ENCODE data around the gene MATN1. TPM values are rescaled to one million over a fixed set of nuclear protein-coding genes. Genes with fewer than 3 reads are reported as not detected.

The MATN1 gene
- total RNA-seq, 1 experiment from 2014 or later, result 0.12 TPM

GRCh38 chr1:30755746-30756145 lies 32.4 kb upstream of the MATN1 start:
- no peaks in the 10 kb centered on the region for H3K9me2 ChIP-seq (ENCODE audit: insufficient read depth)
- ChIA-PET POLR2A (no interaction called here), CTCF (no interaction called here), RAD21 (ENCODE audit: low non-redundant PET in 1 of 2, low total read pairs in 2 of 2, uncharacterized antibody in 2 of 2, unreplicated experiment in 2 of 2) (no interaction called here)
- H3K79me2 ChIP-seq (ENCODE audit: insufficient read depth, low read length), result no peaks in the 10 kb centered on the region
- no peaks in the 10 kb centered on the region for H3K9me3 ChIP-seq (ENCODE audit: control insufficient read depth in 1 of 2, insufficient read depth in 1 of 2, low read depth in 1 of 2, low read length in 2 of 2)
- intact Hi-C loops (cut with micrococcal nuclease), result no loop called here
- DNase-seq (ENCODE audit: low read depth, low spot score), result no peak
- H4K20me1 ChIP-seq (ENCODE audit: insufficient read depth), result no peaks in the 10 kb centered on the region
- no peak overlapping the region for H3K9ac ChIP-seq (ENCODE audit: low read length)
- no peak for TF ChIP-seq CBX3 (IDR thresholded peaks at IDR 0.05; ENCODE audit: low read depth)
- TF ChIP-seq EZH2 (IDR thresholded peaks at IDR 0.05), result no peak
- no peak for TF ChIP-seq JUND (IDR thresholded peaks at IDR 0.05)
- TF ChIP-seq YY1 (IDR thresholded peaks at IDR 0.05; ENCODE audit: extremely low read depth, insufficient replicate concordance, low read depth, low read length), result no peak
- no peaks in the 10 kb centered on the region for H3K27me3 ChIP-seq (ENCODE audit: insufficient read depth, low read length)
- no TSS peak for BruUV-seq (replicated peaks)
- no peak overlapping the region for H2AFZ ChIP-seq (ENCODE audit: low read depth, low read length, poor library complexity, severe bottlenecking)
- no peak overlapping the region for H3K27ac ChIP-seq (ENCODE audit: low read depth, low read length)
- H3K4me1 ChIP-seq (ENCODE audit: control insufficient read depth in 1 of 2, insufficient read depth in 2 of 2, low read length in 2 of 2), result peaks cover 0 to 27% of the 10 kb centered on the region in 2 experiments; a peak in 3 of 4 replicates
- no peak overlapping the region for H3K4me3 ChIP-seq (replicated peaks in 1 of 2; ENCODE audit: low read depth in 1 of 2, low read length in 2 of 2)
- no peaks in the 10 kb centered on the region for H3K36me3 ChIP-seq (ENCODE audit: control insufficient read depth in 1 of 2, insufficient read depth in 2 of 2, low read length in 2 of 2)
- ATAC-seq, result no peak
- no peak overlapping the region for H3K4me2 ChIP-seq (ENCODE audit: low read length)

GRCh38 chr1:30755334-30755733 lies 31.9 kb upstream of the MATN1 start:
- no peak for TF ChIP-seq EZH2 (IDR thresholded peaks at IDR 0.05)
- no peak for TF ChIP-seq CTCF (IDR thresholded peaks at IDR 0.05 in 2 of 3, conservative IDR thresholded peaks at IDR 0.05 in 1 of 3; ENCODE audit: borderline replicate concordance in 1 of 3, insufficient read depth in 1 of 3, low read depth in 2 of 3, low read length in 2 of 3)
- no peak for TF ChIP-seq MAX (IDR thresholded peaks at IDR 0.05)
- no peak for TF ChIP-seq FOSL1 (IDR thresholded peaks at IDR 0.05; ENCODE audit: low read depth)
- no peak for TF ChIP-seq CBX3 (IDR thresholded peaks at IDR 0.05; ENCODE audit: low read depth)
- no peak for TF ChIP-seq CEBPB (IDR thresholded peaks at IDR 0.05; ENCODE audit: low read depth)
- no peaks in the 10 kb centered on the region for H4K20me1 ChIP-seq (ENCODE audit: insufficient read depth)
- H3K4me2 ChIP-seq (ENCODE audit: low read length), result no peak overlapping the region
- no peaks in the 10 kb centered on the region for H3K36me3 ChIP-seq (ENCODE audit: control insufficient read depth in 1 of 2, insufficient read depth in 2 of 2, low read length in 2 of 2)
- H3K9me3 ChIP-seq (ENCODE audit: control insufficient read depth in 1 of 2, insufficient read depth in 1 of 2, low read depth in 1 of 2, low read length in 2 of 2), result no peaks in the 10 kb centered on the region
- peaks cover 0 to 26% of the 10 kb centered on the region in 2 experiments; a peak in 3 of 4 replicates for H3K4me1 ChIP-seq (ENCODE audit: control insufficient read depth in 1 of 2, insufficient read depth in 2 of 2, low read length in 2 of 2)
- H3K4me3 ChIP-seq (replicated peaks in 1 of 2; ENCODE audit: low read depth in 1 of 2, low read length in 2 of 2), result no peak overlapping the region
- H3K79me2 ChIP-seq (ENCODE audit: insufficient read depth, low read length), result no peaks in the 10 kb centered on the region
- DNase-seq (ENCODE audit: low read depth, low spot score), result no peak
- ChIA-PET POLR2A (no interaction called here), RAD21 (ENCODE audit: low non-redundant PET in 1 of 2, low total read pairs in 2 of 2, uncharacterized antibody in 2 of 2, unreplicated experiment in 2 of 2) (no interaction called here), CTCF (no interaction called here)
- no peak overlapping the region for H3K9ac ChIP-seq (ENCODE audit: low read length)
- H3K27me3 ChIP-seq (ENCODE audit: insufficient read depth, low read length), result no peaks in the 10 kb centered on the region
- no peak overlapping the region for H3K27ac ChIP-seq (ENCODE audit: low read depth, low read length)
- no peaks in the 10 kb centered on the region for H3K9me2 ChIP-seq (ENCODE audit: insufficient read depth)
- no TSS peak for BruUV-seq (replicated peaks)
- H2AFZ ChIP-seq (ENCODE audit: low read depth, low read length, poor library complexity, severe bottlenecking), result no peak overlapping the region
- no peak for ATAC-seq
- intact Hi-C loops (cut with micrococcal nuclease), result no loop called here
